ENCODE data around the gene MYO3B.

The MYO3B gene

GRCh38 chr2:170237572-170238120, 59.7 kb downstream of the MYO3B start:
- no peak for DNase-seq

DNA sequence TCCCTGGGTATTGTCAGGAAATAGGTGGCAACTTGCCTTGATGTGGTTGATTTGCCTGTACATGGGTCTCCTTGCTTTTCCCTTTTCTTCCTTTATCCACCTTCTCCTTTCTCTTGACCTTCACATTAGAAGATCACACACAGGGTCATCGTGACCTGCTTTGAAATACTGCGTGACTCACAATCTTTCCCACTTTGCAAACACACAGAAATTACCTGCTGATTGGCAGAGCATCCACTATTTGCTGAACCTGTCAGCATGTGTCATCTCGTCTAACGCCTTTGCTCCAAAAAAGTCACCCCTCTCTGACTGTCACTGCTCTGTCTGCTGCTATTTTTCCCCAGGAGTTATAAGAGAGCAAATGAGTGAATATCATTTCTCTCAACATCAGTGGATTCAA, 60.8 kb downstream of the MYO3B start:
- no peak for DNase-seq

- no peak for DNase-seq
Measured at GRCh38 chr2:170240629-170241028, 62.7 kb downstream of the MYO3B start.

DNA sequence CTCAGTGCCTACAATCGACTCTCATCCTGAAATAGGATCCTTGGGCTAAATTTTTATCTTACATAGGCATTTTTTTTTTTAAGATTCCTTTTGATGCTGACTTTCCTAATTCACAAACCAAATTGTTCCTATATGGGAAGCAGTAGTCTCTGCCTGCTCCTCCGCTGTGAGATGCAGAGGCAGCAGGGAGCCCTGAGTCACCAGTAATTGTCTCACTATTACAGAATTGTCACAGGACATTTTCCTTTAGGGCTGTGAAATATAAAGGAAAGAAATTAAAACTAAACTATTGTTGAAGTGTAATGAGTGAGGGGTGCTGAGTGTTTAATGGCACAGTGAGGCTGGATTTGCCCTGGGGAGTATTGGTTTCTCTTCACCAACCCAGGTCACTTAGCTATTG, 63.8 kb downstream of the MYO3B start:
- DNase-seq = no peak

GRCh38 chr2:170243118-170243837, 65.3 kb downstream of the MYO3B start:
- DNase-seq = no peak

- no peak for DNase-seq
Measured at GRCh38 chr2:170243898-170244297, 66.0 kb downstream of the MYO3B start.

- no peak for DNase-seq
Measured at GRCh38 chr2:170244555-170244954, 66.6 kb downstream of the MYO3B start.

GRCh38 chr2:170245312-170245711, 67.4 kb downstream of the MYO3B start:
- no peak for DNase-seq

- no peak for DNase-seq
Measured at GRCh38 chr2:170247333-170247732, 69.4 kb downstream of the MYO3B start.

DNA sequence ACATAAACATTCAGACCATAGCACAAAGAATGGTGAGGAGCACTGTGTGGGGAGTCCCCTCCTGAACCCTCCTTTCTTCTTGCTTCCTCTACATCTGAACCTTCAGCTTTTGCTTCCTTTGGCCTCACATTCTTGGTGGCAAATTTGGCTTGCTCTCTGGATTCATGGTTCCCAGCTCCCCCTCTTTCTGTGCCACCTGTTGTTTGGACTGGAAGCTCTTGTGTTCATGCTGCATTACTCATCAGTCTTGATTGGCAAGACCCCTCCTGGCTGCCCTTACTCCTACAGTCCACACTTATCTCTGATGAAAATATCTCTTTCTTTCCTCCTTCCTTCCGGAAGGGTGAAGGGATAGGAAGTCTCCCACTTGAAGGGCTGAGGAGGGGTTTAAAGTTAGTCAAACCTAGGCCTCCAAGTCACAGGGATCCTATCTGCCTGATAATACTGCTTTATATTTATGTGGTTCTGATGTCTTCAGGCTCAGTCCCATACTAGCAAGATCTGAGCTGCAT, 70.0 kb downstream of the MYO3B start:
- DNase-seq = no peak

GRCh38 chr2:170248574-170249393, 70.8 kb downstream of the MYO3B start:
- no peak for DNase-seq

GRCh38 chr2:170249761-170250160, 71.8 kb downstream of the MYO3B start:
- DNase-seq = no peak

DNA sequence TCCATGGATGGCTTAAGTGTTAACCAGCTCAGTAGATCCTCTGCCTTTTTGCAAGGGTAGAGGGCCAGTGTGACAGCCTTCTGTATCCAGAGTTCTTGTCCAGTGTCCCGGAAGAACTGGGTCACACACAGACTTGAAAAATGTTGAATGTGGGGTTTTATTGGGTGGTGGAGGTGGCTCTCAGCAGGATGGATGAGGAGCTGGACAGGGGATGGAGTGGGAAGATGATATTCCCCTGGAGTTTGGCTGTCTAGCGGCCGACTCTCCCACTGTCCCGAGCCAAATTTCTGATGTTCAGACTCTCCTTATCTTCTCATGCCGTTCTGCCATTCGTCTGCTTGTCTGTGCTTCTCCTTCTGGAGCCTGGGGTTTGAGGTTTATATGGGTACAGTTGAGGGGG, 72.6 kb downstream of the MYO3B start:
- no peak for DNase-seq

GRCh38 chr2:170252414-170252813, 74.5 kb downstream of the MYO3B start:
- DNase-seq = no peak

- DNase-seq = no peak
Measured at GRCh38 chr2:170253721-170254230, 75.8 kb downstream of the MYO3B start.

- DNase-seq = no peak
Measured at GRCh38 chr2:170254293-170254732, 76.4 kb downstream of the MYO3B start.

- no peak for DNase-seq
Measured at GRCh38 chr2:170255137-170255536, 77.2 kb downstream of the MYO3B start.

DNA sequence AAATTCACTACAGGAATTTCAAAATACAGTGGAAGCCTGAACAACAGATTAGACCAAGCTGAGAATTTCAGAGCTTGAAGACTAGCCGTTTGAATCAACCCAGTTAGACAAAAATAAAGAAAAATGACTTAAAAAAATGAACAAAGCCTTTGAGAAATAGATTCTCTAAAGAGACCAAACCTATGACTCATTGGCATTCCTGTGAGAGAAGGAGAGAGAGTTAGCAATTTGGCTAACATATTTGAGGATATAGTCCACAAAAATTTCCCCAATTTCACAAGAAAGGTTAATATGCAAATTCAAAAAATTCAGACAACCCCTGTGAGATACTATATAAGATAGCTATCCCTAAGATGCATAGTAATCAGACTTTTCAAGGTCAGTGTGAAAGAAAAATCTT, 78.0 kb downstream of the MYO3B start:
- DNase-seq = no peak

- no peak for DNase-seq
Measured at GRCh38 chr2:170258382-170258781, 80.4 kb downstream of the MYO3B start.

- DNase-seq = no peak
Measured at GRCh38 chr2:170260188-170260587, 82.2 kb downstream of the MYO3B start.

- no peak for DNase-seq
Measured at GRCh38 chr2:170261566-170261965, 83.6 kb downstream of the MYO3B start.

GRCh38 chr2:170262343-170262742, 84.4 kb downstream of the MYO3B start:
- no peak for DNase-seq

DNA sequence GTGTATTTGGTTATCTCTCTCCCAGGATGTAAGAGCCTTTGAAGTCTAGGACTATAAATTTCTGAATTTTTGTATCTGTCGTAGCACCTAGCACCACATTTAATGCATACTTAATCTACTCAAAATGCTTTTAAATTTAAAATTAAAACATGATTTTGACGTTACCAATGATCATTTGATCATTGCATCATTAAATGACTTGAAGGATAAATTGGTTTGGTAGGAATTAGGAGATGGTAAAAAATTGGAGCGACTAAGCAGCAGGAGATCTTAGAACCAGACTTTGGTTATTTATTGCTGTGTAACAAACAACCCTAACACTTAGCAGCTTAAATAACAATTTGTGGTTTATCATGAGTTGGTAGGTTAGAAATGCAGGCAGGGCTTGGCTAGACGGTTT, 84.9 kb downstream of the MYO3B start:
- no peak for DNase-seq

Data from T-helper 9 cell (primary cell).